Skeletal muscle tissue (tissue), 4 donors: ENCODE results near the gene CLDND2. TPM values are rescaled to one million over a fixed set of nuclear protein-coding genes. Genes with fewer than 3 reads are reported as not detected.
"Not testable (repeated sequence)": the region's sequence is repeated elsewhere in the genome, so short reads cannot be mapped to it uniquely, and the experiment has no call there.

Source experiments
- H3K27ac ChIP-seq: one replicate; pipeline ENCODE4 v1.7.0; 2013; ENCODE audit warnings: mild to moderate bottlenecking, low read depth, low read length, inconsistent platforms
- H3K27me3 ChIP-seq, 3 donors: one replicate each; pipeline ENCODE4 v1.7.0; 2013; ENCODE audit warnings: low read length in 3 of 3; ENCODE audit not compliant: control insufficient read depth in 3 of 3, insufficient read depth in 3 of 3
- H3K36me3 ChIP-seq, 3 donors: one replicate each; pipeline ENCODE4 v1.7.0; 2013; ENCODE audit warnings: low read length in 3 of 3; ENCODE audit not compliant: control insufficient read depth in 3 of 3, insufficient read depth in 3 of 3
- H3K4me1 ChIP-seq, 3 donors: one replicate each; pipeline ENCODE4 v1.7.0; 2013; ENCODE audit warnings: low read length in 3 of 3, mild to moderate bottlenecking in 3 of 3; ENCODE audit not compliant: control insufficient read depth in 3 of 3, insufficient read depth in 3 of 3
- H3K4me3 ChIP-seq, 3 donors: one replicate each; pipeline ENCODE4 v1.7.0; 2013; ENCODE audit warnings: low read length in 3 of 3
- H3K9ac ChIP-seq, 3 donors: one replicate each; pipeline ENCODE4 v1.7.0; 2013; ENCODE audit warnings: low read length in 3 of 3, mild to moderate bottlenecking in 3 of 3, moderate library complexity in 2 of 3, low read depth in 1 of 3
- H3K9me3 ChIP-seq, 3 donors: one replicate each; pipeline ENCODE4 v1.7.0; 2013; ENCODE audit warnings: low read length in 3 of 3; ENCODE audit not compliant: control insufficient read depth in 3 of 3
- total RNA-seq: library from RNA; depleted of rRNA; stranded (reverse); fragments of >200 nt; gene quantifications from one replicate; pipeline ENCODE4 v1.2.3, GENCODE V29; 2014
- donor health status: Osteomylitis.

CLDND2 gene
- total RNA-seq, 1 donor from 2014 or later, result not detected

GRCh38 chr19:51399231-51399630 lies 30.4 kb upstream of the CLDND2 start:
- Histone ChIP-seq H3K4me3 (no peak overlapping the region), H3K9ac (no peak overlapping the region), H3K9me3 (peaks cover 0 to 3% (median 0%) of the 10 kb centered on the region in 3 donors), H3K27ac (no peak overlapping the region), H3K4me1 (peaks cover 3 to 7% (median 4%) of the 10 kb centered on the region in 3 donors), H3K27me3 (no peaks in the 10 kb centered on the region), H3K36me3 (no peaks in the 10 kb centered on the region)

GRCh38 chr19:51398096-51398704 lies 29.4 kb upstream of the CLDND2 start:
- H3K9ac ChIP-seq, result no peak overlapping the region
- peaks cover 3 to 11% (median 7%) of the 10 kb centered on the region in 3 donors for H3K4me1 ChIP-seq
- no peak overlapping the region for H3K27ac ChIP-seq
- H3K27me3 ChIP-seq, result no peaks in the 10 kb centered on the region
- no peaks in the 10 kb centered on the region for H3K36me3 ChIP-seq
- no peak overlapping the region for H3K4me3 ChIP-seq
- no peaks in the 10 kb centered on the region for H3K9me3 ChIP-seq

- H3K36me3 ChIP-seq, H3K4me3 ChIP-seq, H3K27me3 ChIP-seq, H3K9me3 ChIP-seq, H3K27ac ChIP-seq, H3K9ac ChIP-seq: not testable (repeated sequence)
- H3K4me1 ChIP-seq, result peaks cover 3 to 11% (median 7%) of the 10 kb centered on the region in 3 donors
Observed at GRCh38 chr19:51397453-51397852, 28.6 kb upstream of the CLDND2 start.

- Histone ChIP-seq H3K4me3 (no peak overlapping the region), H3K9ac (no peak overlapping the region), H3K9me3 (no peaks in the 10 kb centered on the region), H3K27me3 (peaks cover 0 to 4% (median 0%) of the 10 kb centered on the region in 3 donors), H3K27ac (no peak overlapping the region), H3K4me1 (peaks cover 3 to 11% (median 7%) of the 10 kb centered on the region in 3 donors), H3K36me3 (no peaks in the 10 kb centered on the region)
Observed at GRCh38 chr19:51396175-51396574, 27.4 kb upstream of the CLDND2 start.

- no peaks in the 10 kb centered on the region for H3K36me3 ChIP-seq
- peak overlapping the region; percentile 61 to 79 (median 74) for H3K9ac ChIP-seq
- H3K27me3 ChIP-seq, result peaks cover 0 to 8% (median 0%) of the 10 kb centered on the region in 3 donors
- H3K9me3 ChIP-seq, result no peaks in the 10 kb centered on the region
- H3K27ac ChIP-seq, result peak overlapping the region; percentile 71
- peaks cover 3 to 11% (median 7%) of the 10 kb centered on the region in 3 donors for H3K4me1 ChIP-seq
- H3K4me3 ChIP-seq, result peak overlapping the region; percentile 65 to 87 (median 70)
Observed at GRCh38 chr19:51394050-51394836, 25.4 kb upstream of the CLDND2 start.

- H3K4me1 ChIP-seq, result peaks cover 3 to 11% (median 7%) of the 10 kb centered on the region in 3 donors
- no peaks in the 10 kb centered on the region for H3K36me3 ChIP-seq
- no peak overlapping the region for H3K27ac ChIP-seq
- no peaks in the 10 kb centered on the region for H3K9me3 ChIP-seq
- no peak overlapping the region for H3K4me3 ChIP-seq
- H3K9ac ChIP-seq, result no peak overlapping the region
- peaks cover 0 to 8% (median 0%) of the 10 kb centered on the region in 3 donors for H3K27me3 ChIP-seq
Observed at GRCh38 chr19:51392701-51393100, 23.9 kb upstream of the CLDND2 start.

- Histone ChIP-seq H3K4me1 (peaks cover 3 to 11% (median 7%) of the 10 kb centered on the region in 3 donors), H3K9me3 (no peaks in the 10 kb centered on the region), H3K36me3 (no peaks in the 10 kb centered on the region), H3K4me3 (no peak overlapping the region), H3K27ac (no peak overlapping the region), H3K27me3 (peaks cover 0 to 8% (median 0%) of the 10 kb centered on the region in 3 donors), H3K9ac (no peak overlapping the region)
Observed at GRCh38 chr19:51391073-51391611, 22.3 kb upstream of the CLDND2 start.

GRCh38 chr19:51389143-51389542 lies 20.3 kb upstream of the CLDND2 start:
- Histone ChIP-seq H3K27me3 (peaks cover 0 to 8% (median 0%) of the 10 kb centered on the region in 3 donors), H3K9me3 (no peaks in the 10 kb centered on the region), H3K4me1 (peaks cover 0 to 4% (median 3%) of the 10 kb centered on the region in 3 donors), H3K9ac (no peak overlapping the region), H3K4me3 (no peak overlapping the region), H3K27ac (no peak overlapping the region), H3K36me3 (no peaks in the 10 kb centered on the region)

GRCh38 chr19:51387924-51388389 lies 19.2 kb upstream of the CLDND2 start, which contains the start of gene LIM2:
Gene LIM2, minus strand, starts transcription at chr19:51387974. Its CDS starts 531 bp downstream, at chr19:51387443.
- Histone ChIP-seq H3K27me3 (peaks cover 0 to 8% (median 0%) of the 10 kb centered on the region in 3 donors), H3K27ac (no peak within 1 kb of the TSS), H3K36me3 (no peaks in the 10 kb centered on the region), H3K9ac (no peak within 1 kb of the TSS), H3K4me1 (no peaks in the 10 kb centered on the region), H3K9me3 (no peaks in the 10 kb centered on the region), H3K4me3 (no peak within 1 kb of the TSS)
